Prostate gland (tissue), 2 donors: ENCODE data around the gene PCDHGA1. TPM values are rescaled to one million over a fixed set of nuclear protein-coding genes. Genes with fewer than 3 reads are reported as not detected.
"Not testable (repeated sequence)": the region's sequence is repeated elsewhere in the genome, so short reads cannot be mapped to it uniquely, and the experiment has no call there.

Experiments
- DNase-seq: peaks from one replicate; pipeline ENCODE4 v3.0.0-alpha.2; 2019; ENCODE audit warnings: low spot score
- H3K27ac ChIP-seq, 2 donors: fragments of 200-600 bp; sonication (generic); 2 replicates each; pipeline ENCODE4 v1.5.1; 2017 to 2019
- H3K27me3 ChIP-seq: fragments of 200-600 bp; sonication (generic); replicated peaks from 2 replicates; pipeline ENCODE4 v1.5.1; 2019; ENCODE audit not compliant: insufficient read depth
- H3K36me3 ChIP-seq, 2 donors: fragments of 200-600 bp; sonication (generic); 1 replicate in 1 of 2; 2 replicates in 1 of 2; pipeline versions ENCODE4 v1.5.1 to v1.8.1; 2017 to 2019
- H3K4me1 ChIP-seq: fragments of 200-600 bp; sonication (generic); replicated peaks from 2 replicates; pipeline ENCODE4 v1.5.1; 2019
- H3K4me3 ChIP-seq, 2 donors: fragments of 200-600 bp; sonication (generic); 2 replicates each; pipeline ENCODE4 v1.5.1; 2017 to 2019
- H3K9me3 ChIP-seq: fragments of 200-600 bp; sonication (generic); 2 replicates; pipeline ENCODE4 v1.5.1; 2017
- POLR2A ChIP-seq: fragments of 450-650 bp; IDR thresholded peaks from one replicate; pipeline ENCODE4 v1.6.1; 2016; ENCODE audit warnings: antibody characterized with exemption, mild to moderate bottlenecking
- POLR2AphosphoS5 ChIP-seq: sonication (generic); formaldehyde crosslinking; IDR thresholded peaks from one replicate; pipeline ENCODE4 v1.6.1; 2017; ENCODE audit warnings: antibody characterized with exemption
- WGBS: methylation state at CpG from one replicate; pipeline ENCODE4 v1.1.5; 2018; 5-methylcytosine and 5-hydroxymethylcytosine counted together
- intact Hi-C: fragments of 100-400 bp; cut with DNase I; formaldehyde crosslinking; loops from one replicate; pipeline ENCODE4 v1.14.2; 2022
- total RNA-seq, 2 donors: library from RNA; depleted of rRNA; stranded (reverse); fragments of >200 nt; gene quantifications; one replicate each; pipeline ENCODE4 v1.1.0, GENCODE V29; 2016
- TF ChIP-seq, protein P1 (sequence below), 4 experiments: fragments of 200-600 bp in 2 of 4; fragments of 450-650 bp in 2 of 4; sonication (generic) in 2 of 4; IDR thresholded peaks; 1 replicate in 3 of 4; 2 replicates in 1 of 4; pipeline ENCODE4 v1.5.1; 2016 to 2019; ENCODE audit warnings: antibody characterized with exemption in 4 of 4, mild to moderate bottlenecking in 2 of 4, moderate library complexity in 2 of 4

The PCDHGA1 gene
- total RNA-seq, 2 donors from 2014 or later = 0.64 to 4.8 TPM

DNA sequence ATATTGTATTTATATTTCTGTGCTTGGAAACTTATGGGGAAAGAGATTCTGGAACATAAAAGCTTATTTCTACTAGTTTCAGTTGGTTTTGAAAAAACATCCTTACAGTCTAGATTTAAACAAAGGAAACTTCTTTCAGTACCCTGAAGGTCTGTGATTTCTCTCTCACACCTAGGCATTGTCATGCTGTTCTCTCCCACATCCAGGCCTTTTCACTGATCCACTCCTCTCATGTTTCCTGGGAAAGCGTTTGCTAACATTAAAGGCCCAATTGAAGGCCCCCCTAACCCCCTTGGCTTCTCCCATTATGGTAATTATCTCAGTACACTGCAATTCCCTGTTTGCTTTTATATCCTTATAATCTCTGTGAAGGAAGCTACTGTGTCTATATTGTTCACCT is 12.5 kb downstream of the PCDHGA1 start:
- no peak overlapping the region for H3K27ac ChIP-seq
- 5% methylated on average over 1 of the region's 1 CpG for WGBS
- no peaks in the 10 kb centered on the region for H3K4me1 ChIP-seq
- TF ChIP-seq, protein P1, sequence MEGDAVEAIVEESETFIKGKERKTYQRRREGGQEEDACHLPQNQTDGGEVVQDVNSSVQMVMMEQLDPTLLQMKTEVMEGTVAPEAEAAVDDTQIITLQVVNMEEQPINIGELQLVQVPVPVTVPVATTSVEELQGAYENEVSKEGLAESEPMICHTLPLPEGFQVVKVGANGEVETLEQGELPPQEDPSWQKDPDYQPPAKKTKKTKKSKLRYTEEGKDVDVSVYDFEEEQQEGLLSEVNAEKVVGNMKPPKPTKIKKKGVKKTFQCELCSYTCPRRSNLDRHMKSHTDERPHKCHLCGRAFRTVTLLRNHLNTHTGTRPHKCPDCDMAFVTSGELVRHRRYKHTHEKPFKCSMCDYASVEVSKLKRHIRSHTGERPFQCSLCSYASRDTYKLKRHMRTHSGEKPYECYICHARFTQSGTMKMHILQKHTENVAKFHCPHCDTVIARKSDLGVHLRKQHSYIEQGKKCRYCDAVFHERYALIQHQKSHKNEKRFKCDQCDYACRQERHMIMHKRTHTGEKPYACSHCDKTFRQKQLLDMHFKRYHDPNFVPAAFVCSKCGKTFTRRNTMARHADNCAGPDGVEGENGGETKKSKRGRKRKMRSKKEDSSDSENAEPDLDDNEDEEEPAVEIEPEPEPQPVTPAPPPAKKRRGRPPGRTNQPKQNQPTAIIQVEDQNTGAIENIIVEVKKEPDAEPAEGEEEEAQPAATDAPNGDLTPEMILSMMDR (IDR thresholded peaks at IDR 0.05) = no peak
- TF ChIP-seq POLR2A (no peak), POLR2AphosphoS5 (no peak)
- no peak overlapping the region for H3K4me3 ChIP-seq
- no peaks in the 10 kb centered on the region for H3K9me3 ChIP-seq
- intact Hi-C loops = no loop called here
- no peak for DNase-seq
- H3K27me3 ChIP-seq = no peaks in the 10 kb centered on the region
- no peaks in the 10 kb centered on the region for H3K36me3 ChIP-seq

DNA sequence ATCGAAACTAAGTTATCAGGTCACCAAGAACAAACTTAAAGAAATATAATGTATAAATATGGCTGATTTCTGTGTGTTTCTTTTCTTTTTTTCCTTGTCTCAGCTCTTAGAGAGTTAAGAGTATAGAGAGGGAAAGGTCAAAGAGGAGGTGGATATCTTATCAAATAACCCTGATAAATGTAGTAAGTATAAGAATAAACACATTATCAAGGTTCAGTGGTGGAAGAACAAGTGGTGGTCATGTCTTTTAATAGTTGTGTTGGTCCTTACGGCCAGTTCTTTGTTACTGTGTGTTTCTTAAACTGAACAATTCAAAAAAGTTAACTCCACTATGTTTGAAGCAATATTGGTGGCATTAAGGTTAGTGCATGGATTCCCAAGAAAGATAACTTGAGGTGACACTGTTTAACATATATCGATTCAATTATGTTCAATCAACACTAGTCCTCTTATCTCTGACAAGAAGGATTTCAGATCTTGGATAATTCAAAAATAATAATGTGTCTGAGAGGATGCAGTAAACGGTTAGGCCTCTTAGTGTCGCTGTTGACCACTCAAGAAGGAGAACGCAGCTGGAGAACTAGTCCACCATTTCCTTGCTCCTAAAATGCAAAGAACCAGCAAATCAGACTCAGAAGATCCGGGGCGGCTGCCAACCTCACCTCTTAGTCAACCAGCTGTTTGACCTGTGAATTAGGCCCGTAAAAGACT is 13.1 kb downstream of the PCDHGA1 start, which contains the start of gene PCDHGA3:
Gene PCDHGA3, plus strand, starts transcription at position 588 of the 711 bp plus-strand sequence. CDS start 205 bp downstream, outside the sequence.
- TF ChIP-seq POLR2A (no peak), POLR2AphosphoS5 (no peak)
- TF ChIP-seq, protein P1 (IDR thresholded peaks at IDR 0.05) = no peak
- intact Hi-C loops = no loop called here
- no peak for DNase-seq
- Histone ChIP-seq H3K4me3 (no peak within 1 kb of the TSS), H3K9me3 (no peaks in the 10 kb centered on the region), H3K27ac (no peak within 1 kb of the TSS), H3K4me1 (no peaks in the 10 kb centered on the region), H3K36me3 (no peaks in the 10 kb centered on the region), H3K27me3 (no peaks in the 10 kb centered on the region)
- 24% methylated on average over 9 of the region's 9 CpGs for WGBS

DNA sequence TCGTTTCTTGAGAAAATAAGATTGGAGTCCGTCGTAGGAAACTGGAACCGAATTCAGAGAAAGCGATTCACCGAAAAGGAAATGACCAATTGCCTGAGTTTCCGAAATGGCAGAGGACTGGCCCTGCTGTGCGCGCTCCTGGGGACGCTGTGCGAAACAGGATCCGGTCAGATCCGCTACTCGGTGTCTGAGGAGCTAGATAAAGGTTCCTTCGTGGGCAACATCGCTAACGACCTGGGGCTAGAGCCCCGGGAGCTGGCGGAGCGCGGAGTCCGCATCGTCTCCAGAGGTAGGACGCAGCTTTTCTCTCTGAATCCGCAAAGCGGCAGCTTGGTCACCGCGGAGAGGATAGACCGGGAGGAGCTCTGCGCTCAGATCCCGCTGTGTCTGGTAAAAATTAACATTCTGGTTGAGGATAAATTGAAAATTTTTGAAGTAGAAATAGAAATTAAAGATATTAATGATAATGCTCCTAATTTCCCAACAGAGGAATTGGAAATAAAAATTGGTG is 13.7 kb downstream of the PCDHGA1 start:
- no peaks in the 10 kb centered on the region for H3K4me1 ChIP-seq
- H3K27ac ChIP-seq = no peak overlapping the region
- no peak for DNase-seq
- TF ChIP-seq, protein P1 (IDR thresholded peaks at IDR 0.05) = no peak
- TF ChIP-seq POLR2AphosphoS5 = no peak
- no peak for TF ChIP-seq POLR2A
- no peaks in the 10 kb centered on the region for H3K27me3 ChIP-seq
- intact Hi-C loops = no loop called here
- H3K36me3 ChIP-seq = no peaks in the 10 kb centered on the region
- H3K9me3 ChIP-seq = no peaks in the 10 kb centered on the region
- H3K4me3 ChIP-seq = no peak overlapping the region
- 24% methylated on average over 31 of the region's 31 CpGs for WGBS

DNA sequence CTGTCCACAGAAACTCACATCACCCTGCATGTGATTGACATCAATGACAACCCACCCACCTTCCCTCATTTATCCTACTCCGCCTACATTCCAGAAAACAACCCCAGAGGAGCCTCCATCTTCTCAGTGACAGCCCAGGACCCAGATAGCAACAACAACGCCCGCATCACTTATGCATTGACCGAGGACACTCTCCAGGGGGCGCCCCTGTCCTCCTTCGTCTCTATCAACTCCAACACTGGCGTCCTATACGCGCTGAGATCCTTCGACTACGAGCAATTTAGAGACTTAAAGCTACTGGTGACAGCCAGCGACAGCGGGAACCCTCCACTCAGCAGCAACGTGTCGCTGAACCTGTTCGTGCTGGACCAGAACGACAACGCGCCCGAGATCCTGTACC is 15.0 kb downstream of the PCDHGA1 start:
- WGBS = 25% methylated on average over 20 of the region's 20 CpGs
- intact Hi-C loops = no loop called here
- no peak overlapping the region for H3K27ac ChIP-seq
- H3K9me3 ChIP-seq = no peaks in the 10 kb centered on the region
- no peak for DNase-seq
- H3K4me1 ChIP-seq = no peaks in the 10 kb centered on the region
- no peak for TF ChIP-seq POLR2AphosphoS5
- no peak for TF ChIP-seq POLR2A
- TF ChIP-seq, protein P1 (IDR thresholded peaks at IDR 0.05) = no peak
- peaks cover 3% of the 10 kb centered on the region for H3K27me3 ChIP-seq
- H3K36me3 ChIP-seq = no peaks in the 10 kb centered on the region
- H3K4me3 ChIP-seq = no peak overlapping the region

DNA sequence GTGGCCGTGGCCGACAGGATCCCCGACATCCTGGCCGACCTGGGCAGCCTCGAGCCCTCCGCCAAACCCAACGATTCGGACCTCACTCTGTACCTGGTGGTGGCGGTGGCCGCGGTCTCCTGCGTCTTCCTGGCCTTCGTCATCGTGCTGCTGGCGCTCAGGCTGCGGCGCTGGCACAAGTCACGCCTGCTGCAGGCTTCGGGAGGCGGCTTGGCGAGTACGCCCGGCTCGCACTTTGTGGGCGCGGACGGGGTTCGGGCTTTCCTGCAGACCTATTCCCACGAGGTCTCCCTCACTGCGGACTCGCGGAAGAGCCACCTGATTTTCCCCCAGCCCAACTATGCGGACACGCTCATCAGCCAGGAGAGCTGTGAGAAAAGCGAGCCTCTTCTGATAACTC is 15.7 kb downstream of the PCDHGA1 start:
- DNase-seq, H3K27me3 ChIP-seq, H3K27ac ChIP-seq, H3K36me3 ChIP-seq, H3K4me1 ChIP-seq, H3K9me3 ChIP-seq, H3K4me3 ChIP-seq, intact Hi-C loops: not testable (repeated sequence)
- WGBS = 31% methylated on average over 29 of the region's 35 CpGs
